Tibial artery (tissue), 4 donors: ENCODE results near the gene C12orf56.
"Not testable (repeated sequence)": the region's sequence is repeated elsewhere in the genome, so short reads cannot be mapped to it uniquely, and the experiment has no call there.

Experiments used
- DNase-seq, 2 donors: peaks; one replicate each; pipeline ENCODE4 v3.0.0-alpha.2; 2019
- H3K27ac ChIP-seq, 2 donors: fragments of 200-600 bp; sonication (generic) in 1 of 2; 1 replicate in 1 of 2; 2 replicates in 1 of 2; pipeline ENCODE4 v1.5.1; 2018 to 2019; ENCODE audit warnings: mild to moderate bottlenecking in 1 of 2
- H3K27me3 ChIP-seq, 2 donors: fragments of 200-600 bp; sonication (generic) in 1 of 2; one replicate each; pipeline versions ENCODE4 v1.5.1 to v1.6.0; 2016 to 2019
- H3K36me3 ChIP-seq, 3 donors: fragments of 200-600 bp; sonication (generic) in 2 of 3; one replicate each; pipeline ENCODE4 v1.5.1; 2016 to 2019; ENCODE audit warnings: mild to moderate bottlenecking in 2 of 3
- H3K4me1 ChIP-seq, 4 donors: fragments of 200-600 bp; sonication (generic) in 2 of 4; 1 replicate in 3 of 4; 2 replicates in 1 of 4; pipeline ENCODE4 v1.5.1; 2016 to 2019
- H3K4me3 ChIP-seq, 2 donors: fragments of 200-600 bp; sonication (generic) in 1 of 2; 1 replicate in 1 of 2; 2 replicates in 1 of 2; pipeline ENCODE4 v1.5.1; 2018 to 2019; ENCODE audit warnings: mild to moderate bottlenecking in 2 of 2
- H3K9me3 ChIP-seq, 3 donors: fragments of 200-600 bp; sonication (generic) in 1 of 3; one replicate each; pipeline ENCODE4 v1.5.1; 2016 to 2019
- CTCF ChIP-seq, 2 experiments: fragments of 200-600 bp in 1 of 2; fragments of 450-650 bp in 1 of 2; IDR thresholded peaks; one replicate each; pipeline ENCODE4 v1.5.1; 2017 to 2019; ENCODE audit warnings: antibody characterized with exemption in 2 of 2, mild to moderate bottlenecking in 1 of 2, moderate library complexity in 1 of 2
- intact Hi-C: fragments of 100-400 bp; cut with DNase I; formaldehyde crosslinking; loops from one replicate; pipeline ENCODE4 v1.15.0; 2023; ENCODE audit warnings: low total_unique reads

C12orf56 gene

GRCh38 chr12:64385468-64385867, 5.1 kb downstream of the C12orf56 start:
- intact Hi-C loops = loop anchor here (10.0 kb wide), 1 partner anchor 541 kb away; the partner anchor contains the start of gene SRGAP1
- peaks cover 0 to 4% (median 4%) of the 10 kb centered on the region in 3 donors for H3K9me3 ChIP-seq
- no peak overlapping the region for H3K4me3 ChIP-seq
- no peaks in the 10 kb centered on the region for H3K36me3 ChIP-seq
- no peak for DNase-seq
- peaks cover 0 to 5% (median 1%) of the 10 kb centered on the region in 4 donors for H3K4me1 ChIP-seq
- TF ChIP-seq CTCF (IDR thresholded peaks at IDR 0.05) = no peak
- peaks cover 0 to 14% of the 10 kb centered on the region in 2 donors for H3K27me3 ChIP-seq
- no peak overlapping the region for H3K27ac ChIP-seq

DNA sequence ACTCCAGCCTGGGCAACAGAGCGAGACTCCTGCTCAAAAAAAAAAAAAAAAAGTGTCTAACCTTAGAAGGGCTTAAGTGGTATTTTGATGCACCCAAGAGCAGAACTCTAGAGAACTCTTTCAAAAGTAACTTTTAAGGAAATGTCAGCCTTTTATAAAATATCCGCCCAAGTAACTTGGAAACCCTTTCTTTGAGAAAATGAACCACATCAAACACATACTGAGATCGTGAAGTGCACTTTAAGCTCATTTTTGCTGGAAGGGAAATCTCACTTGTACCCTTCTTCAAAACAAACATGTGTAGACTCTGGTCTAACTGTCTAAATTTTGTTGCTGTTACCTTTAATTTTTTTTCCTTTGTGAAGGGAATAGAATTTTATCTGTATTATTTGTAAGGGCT, 5.5 kb downstream of the C12orf56 start:
- TF ChIP-seq CTCF (IDR thresholded peaks at IDR 0.05) = no peak
- no peak for DNase-seq
- no peaks in the 10 kb centered on the region for H3K36me3 ChIP-seq
- H3K27me3 ChIP-seq = peaks cover 0 to 10% of the 10 kb centered on the region in 2 donors
- H3K9me3 ChIP-seq = peaks cover 0 to 8% (median 5%) of the 10 kb centered on the region in 3 donors
- H3K27ac ChIP-seq = no peak overlapping the region
- peaks cover 0 to under 1% (median 0%) of the 10 kb centered on the region in 4 donors for H3K4me1 ChIP-seq
- H3K4me3 ChIP-seq = no peak overlapping the region
- intact Hi-C loops = loop anchor here (10.0 kb wide), 1 partner anchor 540 kb away; the partner anchor contains the start of gene SRGAP1

DNA sequence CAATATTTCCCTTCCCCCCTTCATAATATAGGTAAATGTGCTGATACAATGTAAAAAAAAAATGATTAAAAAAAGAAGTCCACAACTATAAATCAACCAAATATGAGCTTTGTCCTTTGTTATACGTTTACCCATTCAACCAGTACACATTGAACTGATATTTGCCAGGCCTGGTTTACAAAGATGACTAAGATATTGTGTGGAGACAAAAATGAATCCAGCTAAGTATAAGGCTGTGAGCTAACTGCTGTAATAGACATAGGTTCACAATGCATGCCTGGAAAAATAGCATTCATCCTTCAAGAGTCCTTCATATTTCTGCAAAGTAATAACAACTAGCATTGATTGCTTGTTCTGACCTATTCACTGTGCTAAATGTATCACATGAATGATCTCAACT, 6.9 kb downstream of the C12orf56 start:
- Histone ChIP-seq H3K4me1 (no peaks in the 10 kb centered on the region), H3K27me3 (no peaks in the 10 kb centered on the region), H3K4me3 (no peak overlapping the region), H3K9me3 (peaks cover 0 to 8% (median 5%) of the 10 kb centered on the region in 3 donors), H3K36me3 (no peaks in the 10 kb centered on the region), H3K27ac (no peak overlapping the region)
- no peak for TF ChIP-seq CTCF (IDR thresholded peaks at IDR 0.05)
- no peak for DNase-seq
- intact Hi-C loops = loop anchor here (10.0 kb wide), 1 partner anchor 539 kb away; the partner anchor contains the start of gene SRGAP1

- no peak overlapping the region for H3K4me3 ChIP-seq
- no peaks in the 10 kb centered on the region for H3K4me1 ChIP-seq
- H3K9me3 ChIP-seq = no peaks in the 10 kb centered on the region
- no peak for TF ChIP-seq CTCF (IDR thresholded peaks at IDR 0.05)
- no peak for DNase-seq
- H3K27ac ChIP-seq = no peak overlapping the region
- no peaks in the 10 kb centered on the region for H3K27me3 ChIP-seq
- intact Hi-C loops = loop anchor here (5.0 kb wide), 1 partner anchor 926 kb away; no protein-coding TSS in a partner anchor
- no peaks in the 10 kb centered on the region for H3K36me3 ChIP-seq
Observed at GRCh38 chr12:64362721-64363305, 27.7 kb downstream of the C12orf56 start.

GRCh38 chr12:64361173-64361572, 29.4 kb downstream of the C12orf56 start:
- H3K27me3 ChIP-seq, H3K4me1 ChIP-seq, H3K27ac ChIP-seq, H3K4me3 ChIP-seq, H3K36me3 ChIP-seq, H3K9me3 ChIP-seq, DNase-seq: not testable (repeated sequence)
- intact Hi-C loops = loop anchor here (5.0 kb wide), 1 partner anchor 924 kb away; no protein-coding TSS in a partner anchor

DNA sequence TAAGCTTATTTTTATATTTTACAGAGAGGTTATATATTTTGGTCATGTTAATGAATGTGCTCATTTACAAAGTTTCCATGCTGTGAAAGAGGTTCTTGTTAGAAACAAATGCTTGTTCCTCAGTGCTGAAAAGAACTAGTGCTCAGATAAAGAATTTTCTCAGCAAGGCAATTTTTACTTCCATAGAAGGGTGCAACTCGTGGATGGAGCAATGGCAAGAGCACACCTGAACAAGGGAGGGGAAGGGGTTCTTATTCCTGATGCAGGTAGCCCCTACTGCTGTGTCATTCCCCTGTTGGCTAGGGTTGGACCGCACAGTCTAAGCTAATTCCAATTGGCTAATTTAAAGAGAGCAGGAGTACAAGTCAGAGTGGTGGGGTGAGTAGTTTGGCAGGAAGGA, 34.3 kb downstream of the C12orf56 start:
- H3K27me3 ChIP-seq, H3K9me3 ChIP-seq, H3K36me3 ChIP-seq, H3K4me3 ChIP-seq, H3K4me1 ChIP-seq, H3K27ac ChIP-seq, DNase-seq, intact Hi-C loops: not testable (repeated sequence)
